Measurements from ENCODE around the gene NID1. TPM values are rescaled to one million over a fixed set of nuclear protein-coding genes. Genes with fewer than 3 reads are reported as not detected.

NID1 gene
- total and polyA plus RNA-seq, 5 experiments from 2014 or later, result 0.08 TPM; not detected in 4

DNA sequence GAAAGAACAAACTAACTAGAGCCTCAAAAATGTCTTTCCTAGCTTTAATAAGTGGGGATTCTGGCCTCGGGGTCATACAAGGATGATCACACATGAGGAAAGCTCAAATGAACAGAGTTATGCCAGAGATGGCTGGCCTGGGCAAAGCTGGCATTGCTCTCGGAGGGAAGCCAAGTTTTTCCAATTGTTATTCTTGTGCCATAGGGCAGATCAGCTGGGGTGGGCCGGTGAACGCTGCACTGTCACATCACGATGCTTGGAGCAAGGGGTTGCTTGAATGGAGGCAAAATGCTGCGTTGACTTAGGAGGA lies 122.3 kb downstream of the NID1 start:
- POLR2A ChIA-PET, result interaction anchor here (1.0 kb wide), 1 partner anchor 14 kb away, joined by 3 read pairs; no protein-coding TSS in a partner anchor
- no peaks in the 10 kb centered on the region for H3K36me3 Mint-ChIP-seq
- no peak for ATAC-seq
- peaks cover 10 to 72% (median 18%) of the 10 kb centered on the region in 4 donors for H3K4me1 Mint-ChIP-seq
- DNase-seq, result no peak
- H3K27me3 Mint-ChIP-seq, result peaks cover 0 to 7% (median 0%) of the 10 kb centered on the region in 5 donors
- H3K9me3 Mint-ChIP-seq, result no peaks in the 10 kb centered on the region
- no peak overlapping the region for H3K27ac Mint-ChIP-seq
- no peak overlapping the region for H3K4me3 Mint-ChIP-seq

- no peak for DNase-seq
- Mint-ChIP-seq H3K27me3 (peaks cover 0 to 12% (median 0%) of the 10 kb centered on the region in 5 donors), H3K9me3 (no peaks in the 10 kb centered on the region), H3K27ac (no peak overlapping the region), H3K4me1 (peaks cover 10 to 74% (median 18%) of the 10 kb centered on the region in 4 donors), H3K36me3 (no peaks in the 10 kb centered on the region), H3K4me3 (no peak overlapping the region)
- POLR2A ChIA-PET, result interaction anchor here (1.0 kb wide), 1 partner anchor 15 kb away, joined by 3 read pairs; no protein-coding TSS in a partner anchor
- no peak for ATAC-seq
Measured at GRCh38 chr1:235941876-235942624, 122.8 kb downstream of the NID1 start.

- Mint-ChIP-seq H3K27me3 (peaks cover 0 to 16% (median 0%) of the 10 kb centered on the region in 5 donors), H3K4me1 (peaks cover 14 to 72% (median 22%) of the 10 kb centered on the region in 4 donors), H3K27ac (peak overlapping the region in 1 of 10 donors; percentile 26), H3K36me3 (no peaks in the 10 kb centered on the region), H3K9me3 (no peaks in the 10 kb centered on the region), H3K4me3 (no peak overlapping the region)
- no peak for ATAC-seq
- POLR2A ChIA-PET, result interaction anchor here (1.4 kb wide), 1 partner anchor 16 kb away, joined by 5 read pairs; no protein-coding TSS in a partner anchor
- DNase-seq, result no peak
Measured at GRCh38 chr1:235940285-235940684, 124.6 kb downstream of the NID1 start.

GRCh38 chr1:235939480-235939775 lies 125.5 kb downstream of the NID1 start:
- Mint-ChIP-seq H3K4me3 (peak overlapping the region in 1 of 10 donors; percentile 66), H3K9me3 (no peaks in the 10 kb centered on the region), H3K27ac (peak overlapping the region in 2 of 10 donors; percentile 28 to 82), H3K4me1 (peaks cover 14 to 74% (median 22%) of the 10 kb centered on the region in 4 donors), H3K27me3 (peaks cover 0 to 16% (median 0%) of the 10 kb centered on the region in 5 donors), H3K36me3 (no peaks in the 10 kb centered on the region)
- POLR2A ChIA-PET, result no interaction called here
- ATAC-seq (no peak), DNase-seq (no peak)

- Mint-ChIP-seq H3K9me3 (no peaks in the 10 kb centered on the region), H3K27me3 (peaks cover 0 to 16% (median 0%) of the 10 kb centered on the region in 5 donors), H3K36me3 (no peaks in the 10 kb centered on the region), H3K4me1 (peaks cover 14 to 78% (median 22%) of the 10 kb centered on the region in 4 donors), H3K27ac (peak overlapping the region in 3 of 10 donors; percentile 3 to 82 (median 64)), H3K4me3 (peak overlapping the region in 2 of 10 donors; percentile 6 to 66)
- no peak for DNase-seq
- peak in 1 of 2 donors; percentile 17 for ATAC-seq
- POLR2A ChIA-PET, result no interaction called here
Measured at GRCh38 chr1:235938709-235939479, 126.0 kb downstream of the NID1 start.

- peak overlapping the region in 3 of 10 donors; percentile 58 to 78 (median 60) for H3K27ac Mint-ChIP-seq
- H3K27me3 Mint-ChIP-seq, result peaks cover 0 to 16% (median 0%) of the 10 kb centered on the region in 5 donors
- H3K4me3 Mint-ChIP-seq, result peak overlapping the region in 1 of 10 donors; percentile 15
- peaks cover 18 to 80% (median 28%) of the 10 kb centered on the region in 4 donors for H3K4me1 Mint-ChIP-seq
- H3K36me3 Mint-ChIP-seq, result no peaks in the 10 kb centered on the region
- DNase-seq (no peak), ATAC-seq (no peak)
- POLR2A ChIA-PET, result interaction anchor here (0.6 kb wide), 1 partner anchor 44 kb away, joined by 5 read pairs; no protein-coding TSS in a partner anchor
- H3K9me3 Mint-ChIP-seq, result no peaks in the 10 kb centered on the region
Measured at GRCh38 chr1:235937123-235937522, 127.8 kb downstream of the NID1 start.

GRCh38 chr1:235935235-235936225 lies 129.4 kb downstream of the NID1 start:
- Mint-ChIP-seq H3K27ac (peak overlapping the region in 2 of 10 donors; percentile 17 to 44), H3K36me3 (no peaks in the 10 kb centered on the region), H3K4me1 (peaks cover 21 to 80% (median 36%) of the 10 kb centered on the region in 4 donors), H3K4me3 (no peak overlapping the region), H3K9me3 (no peaks in the 10 kb centered on the region), H3K27me3 (peaks cover 0 to 20% (median 0%) of the 10 kb centered on the region in 5 donors)
- DNase-seq, result no peak
- POLR2A ChIA-PET, result interaction anchor here (0.7 kb wide), 1 partner anchor 1393 kb away, joined by 3 read pairs; no protein-coding TSS in a partner anchor
- peak; percentile 30 to 42 for ATAC-seq

DNA sequence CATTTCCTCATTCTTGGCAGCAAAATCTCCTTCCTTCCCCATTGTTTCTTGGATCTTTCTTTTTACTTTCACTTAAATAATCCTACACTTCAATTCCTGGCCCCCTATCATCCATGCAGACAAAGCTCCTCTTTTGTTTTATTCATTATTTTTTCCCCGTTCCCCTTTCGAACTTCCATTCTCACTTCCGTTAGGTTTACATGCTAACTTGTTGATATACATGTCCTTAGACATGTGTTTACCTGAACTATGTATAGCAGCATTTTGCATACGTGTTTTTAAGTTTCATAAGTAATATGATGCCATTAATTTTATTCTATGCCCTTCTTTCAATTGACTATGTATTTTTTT lies 131.1 kb downstream of the NID1 start:
- no peak for DNase-seq
- Mint-ChIP-seq H3K9me3 (no peaks in the 10 kb centered on the region), H3K4me3 (no peak overlapping the region), H3K27me3 (peaks cover 0 to 16% (median 0%) of the 10 kb centered on the region in 5 donors), H3K4me1 (peaks cover 16 to 69% (median 27%) of the 10 kb centered on the region in 4 donors), H3K27ac (peak overlapping the region in 1 of 10 donors; percentile 4), H3K36me3 (no peaks in the 10 kb centered on the region)
- POLR2A ChIA-PET, result no interaction called here
- ATAC-seq, result no peak

DNA sequence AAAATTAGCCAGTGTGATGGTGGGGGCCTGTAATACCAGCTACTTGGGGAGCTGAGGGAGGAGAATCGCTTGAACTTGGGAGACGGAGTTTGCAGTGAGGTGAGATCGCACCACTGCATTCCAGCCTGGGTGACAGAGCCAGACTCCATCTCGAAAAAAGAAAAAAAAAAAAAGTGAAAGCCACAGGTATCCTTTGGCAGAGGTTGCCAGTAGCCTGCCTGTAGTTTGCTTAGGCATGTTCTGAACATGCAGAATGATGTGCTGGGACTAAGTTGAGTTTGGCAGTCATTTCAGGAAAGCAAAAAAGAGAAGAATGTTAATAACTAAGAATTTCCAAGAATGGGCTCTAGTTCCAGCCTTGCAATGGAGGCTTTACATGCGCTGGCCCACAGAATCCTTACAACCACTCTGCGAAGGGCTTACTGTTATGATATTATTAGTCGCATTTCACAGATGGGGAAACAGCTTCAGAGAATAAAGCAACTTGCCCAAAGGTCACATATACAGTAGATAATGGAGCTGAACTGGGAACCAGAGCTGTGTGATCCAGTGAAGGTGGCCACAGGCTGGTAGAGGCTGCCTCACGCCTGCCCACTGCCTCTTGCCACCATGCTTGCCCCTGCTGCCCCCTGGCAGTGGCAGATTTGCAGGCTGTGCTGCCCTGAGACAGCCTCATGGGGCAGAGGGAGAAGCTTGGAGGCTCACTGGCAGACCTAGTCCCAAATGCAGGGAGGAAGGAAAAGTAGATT lies 131.7 kb downstream of the NID1 start:
- POLR2A ChIA-PET, result interaction anchor here (1.5 kb wide), 1 partner anchor 39 kb away, joined by 4 read pairs; no protein-coding TSS in a partner anchor
- ATAC-seq, result peak in 1 of 2 donors; percentile 37
- Mint-ChIP-seq H3K27ac (peak overlapping the region in 4 of 10 donors; percentile 4 to 34 (median 22)), H3K4me3 (no peak overlapping the region), H3K4me1 (peaks cover 14 to 69% (median 23%) of the 10 kb centered on the region in 4 donors), H3K36me3 (no peaks in the 10 kb centered on the region), H3K27me3 (peaks cover 0 to 16% (median 0%) of the 10 kb centered on the region in 5 donors), H3K9me3 (no peaks in the 10 kb centered on the region)
- no peak for DNase-seq

DNA sequence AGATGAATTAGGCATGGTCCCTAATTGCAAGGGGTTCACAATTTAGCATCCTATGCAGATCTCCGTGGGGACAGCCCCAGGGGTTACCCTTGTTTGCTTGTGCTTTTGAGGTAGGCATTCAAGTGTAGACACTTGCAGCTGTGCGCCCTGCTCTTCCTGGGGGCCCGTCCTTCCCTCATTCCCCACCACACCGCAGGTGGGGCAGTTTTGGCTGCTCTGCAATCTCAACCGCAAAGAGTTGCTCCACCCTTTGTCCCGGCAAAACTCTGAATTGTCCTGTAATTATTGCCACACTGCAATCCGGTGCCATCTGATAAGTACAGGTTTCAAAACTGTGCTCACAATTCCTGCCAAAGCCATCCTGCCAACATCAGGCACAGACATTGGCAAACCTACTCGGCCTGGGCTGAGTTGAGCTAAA lies 132.8 kb downstream of the NID1 start:
- peak overlapping the region in 1 of 10 donors; percentile 34 for H3K4me3 Mint-ChIP-seq
- H3K27ac Mint-ChIP-seq, result peak overlapping the region in 4 of 10 donors; percentile 18 to 76 (median 32)
- peaks cover 14 to 66% (median 23%) of the 10 kb centered on the region in 4 donors for H3K4me1 Mint-ChIP-seq
- H3K36me3 Mint-ChIP-seq, result no peaks in the 10 kb centered on the region
- no peak for DNase-seq
- peaks cover 0 to 12% (median 0%) of the 10 kb centered on the region in 5 donors for H3K27me3 Mint-ChIP-seq
- POLR2A ChIA-PET, result interaction anchor here (1.0 to 1.6 kb wide), 3 partner anchors 15 to 65 kb away, joined by 3 to 5 read pairs (median 4); partner anchors contain the start of gene LYST
- ATAC-seq, result no peak
- no peaks in the 10 kb centered on the region for H3K9me3 Mint-ChIP-seq

- Mint-ChIP-seq H3K27me3 (peaks cover 0 to 8% (median 0%) of the 10 kb centered on the region in 5 donors), H3K4me1 (peaks cover 14 to 62% (median 23%) of the 10 kb centered on the region in 4 donors), H3K36me3 (no peaks in the 10 kb centered on the region), H3K4me3 (peak overlapping the region in 1 of 10 donors; percentile 72), H3K9me3 (no peaks in the 10 kb centered on the region), H3K27ac (peak overlapping the region in 5 of 10 donors; percentile 3 to 45 (median 36))
- no peak for DNase-seq
- ATAC-seq, result no peak
- POLR2A ChIA-PET, result interaction anchor here (1.0 to 1.6 kb wide), 3 partner anchors 14 to 64 kb away, joined by 3 to 5 read pairs (median 4); partner anchors contain the start of gene LYST
Measured at GRCh38 chr1:235931171-235931738, 133.6 kb downstream of the NID1 start.
